ENCODE measurements around the gene POLR3F.

- TF ChIP-seq RAD21 (conservative IDR thresholded peaks at IDR 0.05) (no peak), TAF1 (IDR thresholded peaks at IDR 0.05; ENCODE audit: low read depth) (no peak), EZH2 (IDR thresholded peaks at IDR 0.05; ENCODE audit: borderline replicate concordance, insufficient read depth, low read length, poor library complexity, severe bottlenecking) (no peak), CTCF (IDR thresholded peaks at IDR 0.05; ENCODE audit: poor library complexity, severe bottlenecking) (no peak), EP300 (conservative IDR thresholded peaks at IDR 0.05; ENCODE audit: poor library complexity, severe bottlenecking) (no peak)
These were observed 66.9 kb downstream of the POLR3F start for GRCh38 chr20:18533978-18534644.

All from neural cell (in vitro differentiated cells).